Mucosa of rectum (tissue), 2 donors: ENCODE data around the gene HMGCLL1.

ENCODE experiments used
- H3K27ac ChIP-seq, 2 donors: one replicate each; pipeline ENCODE4 v1.7.0; 2013; ENCODE audit warnings: inconsistent platforms in 2 of 2, low read depth in 2 of 2, low read length in 2 of 2
- H3K27me3 ChIP-seq, 2 donors: one replicate each; pipeline ENCODE4 v1.7.0; 2013; ENCODE audit warnings: low read length in 2 of 2; ENCODE audit not compliant: control insufficient read depth in 2 of 2, insufficient read depth in 2 of 2
- H3K36me3 ChIP-seq, 2 donors: one replicate each; pipeline ENCODE4 v1.7.0; 2013; ENCODE audit warnings: low read length in 2 of 2; ENCODE audit not compliant: control insufficient read depth in 2 of 2, insufficient read depth in 2 of 2
- H3K4me1 ChIP-seq, 2 donors: one replicate each; pipeline ENCODE4 v1.7.0; 2013; ENCODE audit warnings: low read length in 2 of 2, mild to moderate bottlenecking in 1 of 2; ENCODE audit not compliant: control insufficient read depth in 2 of 2, insufficient read depth in 2 of 2
- H3K4me3 ChIP-seq, 2 donors: one replicate each; pipeline ENCODE4 v1.7.0; 2013; ENCODE audit warnings: low read length in 2 of 2
- H3K9ac ChIP-seq, 2 donors: one replicate each; pipeline ENCODE4 v1.7.0; 2013; ENCODE audit warnings: low read length in 2 of 2, low read depth in 1 of 2, mild to moderate bottlenecking in 1 of 2
- H3K9me3 ChIP-seq, 2 donors: one replicate each; pipeline ENCODE4 v1.7.0; 2013; ENCODE audit warnings: low read length in 2 of 2; ENCODE audit not compliant: control insufficient read depth in 2 of 2
- donor health status: healthy.
- donor health status: Normal muscosa, but diverticular disease.

Gene HMGCLL1

GRCh38 chr6:55569638-55570037 is 9.4 kb downstream of the HMGCLL1 start:
- Histone ChIP-seq H3K9ac (no peak overlapping the region), H3K4me3 (no peak overlapping the region), H3K36me3 (no peaks in the 10 kb centered on the region), H3K9me3 (no peaks in the 10 kb centered on the region), H3K27me3 (no peaks in the 10 kb centered on the region), H3K4me1 (no peaks in the 10 kb centered on the region), H3K27ac (no peak overlapping the region)

- Histone ChIP-seq H3K36me3 (no peaks in the 10 kb centered on the region), H3K27ac (peak overlapping the region in 1 of 2 donors; percentile 14)
These were observed 10.1 kb downstream of the HMGCLL1 start for GRCh38 chr6:55568808-55569439.

GRCh38 chr6:55567558-55567957 is 11.4 kb downstream of the HMGCLL1 start:
- H3K27me3 ChIP-seq, result no peaks in the 10 kb centered on the region
- no peak overlapping the region for H3K27ac ChIP-seq
- no peaks in the 10 kb centered on the region for H3K36me3 ChIP-seq
- no peak overlapping the region for H3K4me3 ChIP-seq
- no peaks in the 10 kb centered on the region for H3K4me1 ChIP-seq
- no peaks in the 10 kb centered on the region for H3K9me3 ChIP-seq
- H3K9ac ChIP-seq, result no peak overlapping the region

More at GRCh38 chr6:55568808-55569439, 10.1 kb downstream of the HMGCLL1 start:
- H3K4me3 ChIP-seq, result no peak overlapping the region
- no peaks in the 10 kb centered on the region for H3K4me1 ChIP-seq
- no peak overlapping the region for H3K9ac ChIP-seq
- no peaks in the 10 kb centered on the region for H3K27me3 ChIP-seq
- H3K9me3 ChIP-seq, result no peaks in the 10 kb centered on the region

GRCh38 chr6:55566036-55566710 is 12.8 kb downstream of the HMGCLL1 start:
- H3K27me3 ChIP-seq, result no peaks in the 10 kb centered on the region
- no peaks in the 10 kb centered on the region for H3K36me3 ChIP-seq
- no peaks in the 10 kb centered on the region for H3K9me3 ChIP-seq
- no peak overlapping the region for H3K4me3 ChIP-seq
- H3K27ac ChIP-seq, result no peak overlapping the region
- H3K4me1 ChIP-seq, result no peaks in the 10 kb centered on the region
- no peak overlapping the region for H3K9ac ChIP-seq

GRCh38 chr6:55562318-55562717 is 16.7 kb downstream of the HMGCLL1 start:
- Histone ChIP-seq H3K4me3 (no peak overlapping the region), H3K9me3 (no peaks in the 10 kb centered on the region), H3K4me1 (no peaks in the 10 kb centered on the region), H3K9ac (no peak overlapping the region), H3K36me3 (no peaks in the 10 kb centered on the region), H3K27ac (no peak overlapping the region), H3K27me3 (no peaks in the 10 kb centered on the region)

- no peak overlapping the region for H3K9ac ChIP-seq
- no peak overlapping the region for H3K4me3 ChIP-seq
- no peaks in the 10 kb centered on the region for H3K9me3 ChIP-seq
- no peak overlapping the region for H3K27ac ChIP-seq
- no peaks in the 10 kb centered on the region for H3K27me3 ChIP-seq
- no peaks in the 10 kb centered on the region for H3K4me1 ChIP-seq
- H3K36me3 ChIP-seq, result no peaks in the 10 kb centered on the region
These were observed 18.6 kb downstream of the HMGCLL1 start for GRCh38 chr6:55560290-55560885.

- Histone ChIP-seq H3K4me3 (no peak overlapping the region), H3K9ac (no peak overlapping the region)
These were observed 21.8 kb downstream of the HMGCLL1 start for GRCh38 chr6:55557146-55557545.

GRCh38 chr6:55545791-55546190 is 33.2 kb downstream of the HMGCLL1 start:
- H3K27me3 ChIP-seq, result no peaks in the 10 kb centered on the region
- H3K9ac ChIP-seq, result no peak overlapping the region
- H3K36me3 ChIP-seq, result no peaks in the 10 kb centered on the region
- no peaks in the 10 kb centered on the region for H3K9me3 ChIP-seq
- no peaks in the 10 kb centered on the region for H3K4me1 ChIP-seq
- H3K27ac ChIP-seq, result no peak overlapping the region
- H3K4me3 ChIP-seq, result no peak overlapping the region

More at GRCh38 chr6:55557146-55557545, 21.8 kb downstream of the HMGCLL1 start:
- H3K36me3 ChIP-seq, result no peaks in the 10 kb centered on the region
- no peaks in the 10 kb centered on the region for H3K27me3 ChIP-seq
- H3K27ac ChIP-seq, result no peak overlapping the region
- no peaks in the 10 kb centered on the region for H3K9me3 ChIP-seq
- H3K4me1 ChIP-seq, result no peaks in the 10 kb centered on the region

GRCh38 chr6:55543633-55544309 is 35.2 kb downstream of the HMGCLL1 start:
- H3K27ac ChIP-seq, result no peak overlapping the region
- H3K27me3 ChIP-seq, result no peaks in the 10 kb centered on the region
- no peaks in the 10 kb centered on the region for H3K4me1 ChIP-seq
- H3K9ac ChIP-seq, result no peak overlapping the region
- H3K9me3 ChIP-seq, result peaks cover 0 to 3% of the 10 kb centered on the region in 2 donors
- no peaks in the 10 kb centered on the region for H3K36me3 ChIP-seq
- H3K4me3 ChIP-seq, result no peak overlapping the region

GRCh38 chr6:55541024-55541423 is 38.0 kb downstream of the HMGCLL1 start:
- Histone ChIP-seq H3K9me3 (peaks cover 0 to 3% of the 10 kb centered on the region in 2 donors), H3K27me3 (no peaks in the 10 kb centered on the region), H3K4me1 (no peaks in the 10 kb centered on the region), H3K4me3 (no peak overlapping the region), H3K9ac (no peak overlapping the region), H3K27ac (no peak overlapping the region), H3K36me3 (no peaks in the 10 kb centered on the region)
